Diencephalon (tissue), 1 donor: ENCODE results near the gene IZUMO2. TPM values are rescaled to one million over a fixed set of nuclear protein-coding genes. Genes with fewer than 3 reads are reported as not detected.

Experiments
- total RNA-seq: library from RNA; depleted of rRNA; stranded (reverse); fragments of >200 nt; gene quantifications from one replicate; pipeline ENCODE4 v1.2.3, GENCODE V29; 2014

IZUMO2 gene
- total RNA-seq: not detected

GRCh38 chr19:50162988-50163387, at the start of gene IZUMO2:
IZUMO2 (minus strand) TSS chr19:50163281; CDS start chr19:50163194, 87 bp downstream.

GRCh38 chr19:50203281-50204080, 40.4 kb upstream of the IZUMO2 start, which contains the start of gene MYH14:
MYH14 (plus strand) TSS chr19:50203622; CDS start chr19:50210366, 6,744 bp downstream.

Other genes starting within 250 kb of the IZUMO2 start
- 7.6 TPM for gene ATF5, start 234.1 kb downstream of the IZUMO2 start, total RNA-seq
- 18.2 TPM for gene NUP62, start 233.8 kb downstream of the IZUMO2 start, total RNA-seq
- gene SIGLEC11, start 202.1 kb downstream of the IZUMO2 start, total RNA-seq: 0.23 TPM
- gene VRK3, start 137.9 kb downstream of the IZUMO2 start, total RNA-seq: 27.5 TPM
- 10.4 TPM for gene ZNF473, start 137.3 kb downstream of the IZUMO2 start, total RNA-seq
- 4.4 TPM for gene MYH14, start 40.3 kb upstream of the IZUMO2 start, total RNA-seq
- 3.2 TPM for gene KCNC3, start 166.1 kb upstream of the IZUMO2 start, total RNA-seq
- 0.46 TPM for gene NAPSA, start 202.4 kb upstream of the IZUMO2 start, total RNA-seq
- gene NR1H2, start 213.2 kb upstream of the IZUMO2 start, total RNA-seq: 21.2 TPM
- 12.0 TPM for gene POLD1, start 221.1 kb upstream of the IZUMO2 start, total RNA-seq